GM19463 (cell line): ENCODE measurements around the gene SLC39A7.

Source experiments
- ATAC-seq: cut with Tn5 transposase; IDR thresholded peaks from one replicate; pipeline ENCODE4 v1.9.1; 2021; ENCODE audit warnings: mild to moderate bottlenecking, moderate library complexity; ENCODE audit not compliant: unreplicated experiment

Gene SLC39A7

DNA sequence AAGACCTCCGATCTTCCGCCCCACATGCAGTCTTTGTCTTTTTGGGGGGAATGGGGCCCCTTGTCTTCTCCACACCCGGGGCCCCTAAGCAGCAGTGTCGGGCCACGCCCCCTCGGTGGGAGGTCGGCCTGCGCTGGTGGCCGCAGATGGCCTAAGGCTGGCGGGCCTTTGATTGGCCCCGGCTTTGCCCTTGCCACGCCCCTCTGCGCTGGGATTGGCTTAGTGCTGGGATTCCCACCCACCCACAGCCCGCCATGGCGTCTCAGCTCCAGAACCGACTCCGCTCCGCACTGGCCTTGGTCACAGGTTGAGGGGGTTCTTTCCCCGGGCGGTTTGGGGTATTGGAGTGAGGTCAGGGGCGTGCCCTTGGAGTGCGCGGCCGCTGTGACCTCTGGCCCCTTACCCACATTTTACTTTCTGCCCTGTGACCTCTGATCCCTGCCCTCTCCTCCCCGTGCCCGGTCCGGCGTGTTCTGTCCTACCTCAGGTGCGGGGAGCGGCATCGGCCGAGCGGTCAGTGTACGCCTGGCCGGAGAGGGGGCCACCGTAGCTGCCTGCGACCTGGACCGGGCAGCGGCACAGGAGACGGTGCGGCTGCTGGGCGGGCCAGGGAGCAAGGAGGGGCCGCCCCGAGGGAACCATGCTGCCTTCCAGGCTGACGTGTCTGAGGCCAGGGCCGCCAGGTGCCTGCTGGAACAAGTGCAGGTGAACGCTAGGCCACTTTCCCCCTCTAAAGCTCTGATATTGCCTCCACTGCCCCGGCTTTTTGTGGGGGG, 3.9 kb downstream of the SLC39A7 start, which contains the start of gene HSD17B8:
Gene HSD17B8, plus strand, starts transcription at position 241 of the 776 bp plus-strand sequence. Its CDS starts 14 bp downstream, at position 255.
- peak; percentile 64 for ATAC-seq

DNA sequence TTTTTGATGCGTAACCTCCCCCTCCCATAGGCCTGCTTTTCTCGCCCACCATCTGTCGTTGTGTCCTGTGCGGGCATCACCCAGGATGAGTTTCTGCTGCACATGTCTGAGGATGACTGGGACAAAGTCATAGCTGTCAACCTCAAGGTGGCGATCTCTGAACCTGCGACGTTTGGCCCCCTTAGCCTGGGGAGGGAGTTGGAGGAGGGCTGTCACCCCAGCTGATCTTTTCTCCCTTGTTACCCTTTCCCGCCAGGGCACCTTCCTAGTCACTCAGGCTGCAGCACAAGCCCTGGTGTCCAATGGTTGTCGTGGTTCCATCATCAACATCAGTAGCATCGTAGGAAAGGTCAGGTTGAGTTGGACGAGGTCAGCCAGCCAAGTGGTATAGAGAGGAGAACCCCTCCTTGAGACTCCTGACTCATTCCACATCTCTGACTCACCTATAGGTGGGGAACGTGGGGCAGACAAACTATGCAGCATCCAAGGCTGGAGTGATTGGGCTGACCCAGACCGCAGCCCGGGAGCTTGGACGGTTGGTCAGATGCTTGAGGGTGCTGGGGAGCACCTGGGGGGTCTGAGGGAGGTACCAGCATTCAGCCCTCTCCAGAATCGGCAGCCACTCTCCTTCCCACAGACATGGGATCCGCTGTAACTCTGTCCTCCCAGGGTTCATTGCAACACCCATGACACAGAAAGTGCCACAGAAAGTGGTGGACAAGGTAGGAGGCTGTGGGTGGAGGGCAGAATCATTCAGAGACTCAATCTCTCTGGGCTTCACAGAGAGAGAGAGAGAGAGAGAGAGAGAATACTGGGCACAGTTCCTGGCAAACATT, 4.7 kb downstream of the SLC39A7 start:
- ATAC-seq: no peak

DNA sequence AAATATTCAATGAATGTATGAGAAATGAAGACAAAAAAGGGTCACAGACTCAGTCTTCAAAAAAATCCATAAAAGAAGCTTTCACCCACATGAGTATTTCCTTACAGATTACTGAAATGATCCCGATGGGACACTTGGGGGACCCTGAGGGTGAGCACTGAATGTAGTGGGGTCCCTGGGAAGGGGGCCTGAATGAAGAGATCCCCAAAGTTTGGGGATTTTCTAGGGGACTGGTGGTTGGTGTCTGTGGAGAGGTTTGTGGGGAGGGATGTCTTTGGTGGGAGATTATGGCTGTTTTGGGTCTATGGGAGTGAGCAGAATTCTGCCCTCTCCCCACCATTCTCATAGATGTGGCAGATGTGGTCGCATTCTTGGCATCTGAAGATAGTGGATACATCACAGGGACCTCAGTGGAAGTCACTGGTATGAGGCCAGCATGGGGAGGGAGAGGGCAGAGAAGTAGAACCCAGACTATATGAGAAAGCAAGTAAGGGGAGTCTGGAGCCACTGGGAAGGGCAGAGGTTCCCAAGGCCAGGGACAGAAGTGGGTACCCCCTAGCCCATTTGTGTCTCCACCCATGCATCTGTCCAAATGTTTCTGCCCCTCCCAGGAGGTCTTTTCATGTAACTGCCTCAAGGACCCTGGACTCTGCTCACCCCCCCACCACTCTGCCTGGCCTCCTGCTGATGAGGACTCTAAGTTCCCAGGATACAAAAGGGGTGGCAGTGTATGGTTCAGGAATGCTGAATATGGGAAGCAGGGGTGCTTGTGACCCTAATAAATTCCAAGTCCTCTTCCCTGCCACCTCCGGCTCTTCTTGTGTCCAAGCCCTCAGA, 5.6 kb downstream of the SLC39A7 start:
- ATAC-seq: no peak

DNA sequence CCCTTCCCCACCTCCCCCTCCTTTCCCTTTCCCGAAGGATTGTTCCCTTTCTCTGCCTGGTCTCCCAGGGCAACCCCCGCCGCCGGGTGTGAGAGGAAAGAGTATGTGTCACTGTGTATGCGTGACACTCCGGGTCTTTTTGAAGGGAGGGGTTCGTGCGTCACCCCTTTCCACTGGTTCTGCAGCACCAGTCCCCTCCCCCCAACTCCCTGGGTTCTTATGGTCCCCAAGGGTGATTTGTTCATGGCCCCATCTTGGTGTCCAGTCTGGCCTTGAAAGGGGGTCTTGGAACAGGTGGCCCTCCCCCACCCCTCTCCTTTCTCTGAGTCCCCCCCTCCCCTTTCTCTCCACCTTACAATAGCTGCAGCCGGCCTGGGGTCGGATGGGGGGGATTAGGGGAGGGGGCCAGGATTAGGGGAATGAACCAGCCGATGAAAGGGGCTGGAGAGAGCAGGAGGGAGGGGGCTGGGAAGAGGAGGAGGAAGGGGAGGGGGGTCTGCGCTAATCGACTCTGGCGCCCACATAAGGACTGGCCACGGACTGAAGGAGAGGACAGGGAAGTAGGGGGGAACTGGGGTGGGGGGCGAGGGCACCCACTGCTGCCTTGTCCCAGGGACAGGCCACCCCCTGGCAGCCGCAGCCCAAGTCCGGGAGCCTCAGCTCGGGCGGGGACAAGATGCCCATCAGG, 6.3 kb downstream of the SLC39A7 start:
- no peak for ATAC-seq

DNA sequence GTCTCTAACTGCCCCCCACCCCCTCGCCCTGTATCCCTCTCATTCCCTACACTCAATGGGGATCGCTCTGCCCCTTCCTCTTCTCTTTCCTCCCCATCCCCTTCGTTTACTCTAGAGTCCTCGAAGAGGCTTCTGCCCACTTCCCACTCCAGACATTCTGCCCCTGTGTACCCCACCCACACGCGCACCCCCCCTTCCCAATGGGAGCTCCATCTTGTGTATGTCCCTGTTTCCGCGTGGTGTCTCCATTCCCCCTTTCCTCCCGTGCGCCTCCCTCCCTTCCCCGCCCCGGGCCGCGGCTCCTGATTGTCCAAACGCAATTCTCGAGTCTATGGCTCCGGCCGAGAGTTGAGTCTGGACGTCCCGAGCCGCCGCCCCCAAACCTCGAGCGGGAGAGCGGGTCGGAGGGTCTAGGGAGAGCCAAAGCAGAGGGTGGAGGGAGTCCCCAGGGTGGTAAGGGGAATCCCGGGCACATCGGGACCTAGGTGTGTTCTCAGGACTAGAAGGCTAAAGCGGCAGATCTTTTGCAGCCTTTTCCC, 7.0 kb downstream of the SLC39A7 start:
- no peak for ATAC-seq

DNA sequence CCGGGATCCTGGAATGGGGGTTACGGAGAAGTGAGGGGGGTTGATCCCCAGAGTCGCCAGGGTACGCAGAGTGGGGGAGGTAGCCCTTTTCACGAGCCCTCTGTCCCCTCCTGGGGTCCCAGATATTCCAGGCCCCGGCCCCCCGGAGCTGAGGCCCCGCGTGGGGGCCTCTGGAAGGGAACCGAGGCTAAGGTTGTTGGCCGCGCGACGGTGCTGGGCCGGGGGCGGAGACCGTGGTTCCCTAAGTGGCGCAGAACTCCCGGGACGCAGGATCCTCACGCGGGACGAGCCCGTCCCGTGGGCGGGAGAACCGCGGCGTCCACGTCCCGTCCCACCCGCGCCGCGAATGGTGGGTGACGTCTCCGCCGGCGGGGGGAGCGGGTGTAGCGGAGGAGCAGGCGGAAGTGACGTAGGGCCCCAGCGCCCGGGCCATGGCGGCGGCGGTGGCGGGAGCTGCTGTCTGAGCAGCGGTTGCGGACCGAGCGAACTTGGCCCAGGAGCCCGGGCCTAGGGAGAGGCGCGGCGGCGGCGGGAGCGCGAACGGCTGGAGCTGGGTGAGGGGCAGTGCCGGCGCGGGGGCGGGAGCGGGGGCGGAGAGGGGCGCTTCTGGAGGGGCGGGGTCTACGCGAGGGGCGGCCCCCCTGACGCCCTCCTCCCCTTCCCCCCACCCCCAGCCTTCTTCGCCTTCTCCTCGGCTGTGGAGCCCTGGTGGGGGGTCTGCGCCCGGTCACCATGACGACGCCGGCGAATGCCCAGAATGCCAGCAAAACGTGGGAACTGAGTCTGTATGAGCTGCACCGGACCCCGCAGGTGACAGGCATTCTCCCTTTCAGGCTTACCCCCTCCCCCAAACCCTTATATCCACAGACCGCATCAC, 7.7 kb downstream of the SLC39A7 start, which contains the start of gene RING1:
Gene RING1, plus strand, starts transcription at position 410 of the 877 bp plus-strand sequence. Its CDS starts 323 bp downstream, at position 733.
- ATAC-seq: peak; percentile 43

DNA sequence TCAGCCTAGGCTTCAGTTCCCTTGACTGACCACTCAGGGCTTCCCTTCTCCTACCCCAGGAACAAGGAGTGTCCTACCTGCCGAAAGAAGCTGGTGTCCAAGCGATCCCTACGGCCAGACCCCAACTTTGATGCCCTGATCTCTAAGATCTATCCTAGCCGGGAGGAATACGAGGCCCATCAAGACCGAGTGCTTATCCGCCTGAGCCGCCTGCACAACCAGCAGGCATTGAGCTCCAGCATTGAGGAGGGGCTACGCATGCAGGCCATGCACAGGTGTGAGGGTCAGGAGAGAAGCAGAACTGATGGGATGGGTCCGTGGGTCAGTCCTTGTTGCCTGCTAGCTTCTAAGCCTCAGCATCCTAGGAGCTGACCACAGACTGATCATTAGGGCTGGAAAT, 9.2 kb downstream of the SLC39A7 start:
- ATAC-seq: no peak

DNA sequence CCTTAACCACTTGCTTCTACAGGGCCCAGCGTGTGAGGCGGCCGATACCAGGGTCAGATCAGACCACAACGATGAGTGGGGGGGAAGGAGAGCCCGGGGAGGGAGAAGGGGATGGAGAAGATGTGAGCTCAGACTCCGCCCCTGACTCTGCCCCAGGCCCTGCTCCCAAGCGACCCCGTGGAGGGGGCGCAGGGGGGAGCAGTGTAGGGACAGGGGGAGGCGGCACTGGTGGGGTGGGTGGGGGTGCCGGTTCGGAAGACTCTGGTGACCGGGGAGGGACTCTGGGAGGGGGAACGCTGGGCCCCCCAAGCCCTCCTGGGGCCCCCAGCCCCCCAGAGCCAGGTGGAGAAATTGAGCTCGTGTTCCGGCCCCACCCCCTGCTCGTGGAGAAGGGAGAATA, 10.5 kb downstream of the SLC39A7 start:
- ATAC-seq: no peak

DNA sequence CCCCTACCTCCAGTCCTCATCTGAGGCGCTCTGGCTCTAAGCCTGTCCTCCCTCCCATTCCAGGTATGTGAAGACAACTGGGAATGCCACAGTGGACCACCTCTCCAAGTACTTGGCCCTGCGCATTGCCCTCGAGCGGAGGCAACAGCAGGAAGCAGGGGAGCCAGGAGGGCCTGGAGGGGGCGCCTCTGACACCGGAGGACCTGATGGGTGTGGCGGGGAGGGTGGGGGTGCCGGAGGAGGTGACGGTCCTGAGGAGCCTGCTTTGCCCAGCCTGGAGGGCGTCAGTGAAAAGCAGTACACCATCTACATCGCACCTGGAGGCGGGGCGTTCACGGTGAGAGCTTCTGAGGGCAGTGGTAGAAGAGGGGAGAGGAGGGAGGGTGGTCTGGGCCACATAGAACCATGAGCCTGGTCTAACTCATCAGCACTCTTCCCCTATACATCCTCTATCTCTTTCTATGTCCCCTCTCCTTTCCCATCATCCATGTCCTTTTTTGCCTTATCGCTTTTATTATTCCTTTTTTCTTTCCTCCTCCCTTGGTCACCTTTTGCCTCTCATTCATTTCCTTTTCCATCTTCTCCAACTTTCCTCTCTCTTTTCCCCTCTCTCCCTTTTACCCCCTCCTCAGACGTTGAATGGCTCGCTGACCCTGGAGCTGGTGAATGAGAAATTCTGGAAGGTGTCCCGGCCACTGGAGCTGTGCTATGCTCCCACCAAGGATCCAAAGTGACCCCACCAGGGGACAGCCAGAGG, 11.2 kb downstream of the SLC39A7 start:
- no peak for ATAC-seq

DNA sequence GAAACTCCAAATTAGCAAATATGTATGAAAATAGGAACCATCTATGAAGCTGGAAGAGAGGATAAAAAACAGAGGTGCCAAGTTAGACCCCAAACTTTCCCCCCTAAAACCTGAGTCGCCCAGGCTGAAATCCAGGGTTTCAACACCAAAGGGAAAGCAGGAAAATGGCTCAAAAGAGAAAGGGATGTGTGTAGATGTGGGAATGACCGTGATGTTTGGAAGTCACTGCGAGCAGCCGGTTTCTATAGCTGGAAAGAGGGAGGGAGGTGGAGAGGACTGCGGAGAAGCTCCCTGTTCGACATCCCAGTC, 12.1 kb downstream of the SLC39A7 start:
- no peak for ATAC-seq

DNA sequence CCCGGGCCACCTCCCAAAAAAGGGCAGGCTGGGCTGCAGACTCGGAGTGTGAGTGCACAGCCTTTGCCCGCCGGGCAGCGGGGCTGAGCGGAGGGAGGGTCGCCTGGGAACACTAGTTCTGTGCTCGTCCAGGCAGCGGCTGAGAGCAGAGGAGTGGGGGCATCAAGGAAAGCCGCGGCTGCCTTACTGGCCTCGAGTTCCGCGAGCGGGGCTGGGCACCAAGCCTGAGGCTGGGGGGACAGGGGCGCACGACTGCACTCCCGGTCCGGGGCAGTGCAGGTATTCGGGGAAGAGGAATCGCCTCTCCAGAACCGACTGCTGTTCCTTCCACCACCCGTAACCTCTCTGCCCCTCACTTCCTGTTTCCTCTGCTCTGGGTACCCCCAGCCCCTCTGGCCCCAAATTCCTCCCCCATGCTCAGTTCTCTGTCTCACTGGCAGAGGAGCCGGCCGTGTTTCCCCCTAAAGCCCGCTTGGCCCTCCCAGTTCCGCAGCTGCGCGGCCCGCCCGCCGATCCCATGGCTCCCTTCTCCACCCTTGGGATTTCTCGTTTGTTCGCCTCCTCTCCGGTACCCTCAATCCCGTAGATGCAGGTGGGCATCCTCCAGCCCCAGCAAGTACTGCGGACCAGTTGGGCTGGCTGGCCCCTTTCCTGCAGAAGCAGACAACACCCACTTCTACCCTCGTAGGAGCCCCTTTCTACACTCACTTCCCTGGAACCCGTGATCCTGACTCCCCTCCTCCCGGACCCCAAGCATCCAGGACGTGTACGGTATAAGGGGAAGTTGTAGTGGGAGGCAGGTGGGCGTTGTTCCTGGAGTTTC, 12.7 kb downstream of the SLC39A7 start:
- ATAC-seq: no peak

DNA sequence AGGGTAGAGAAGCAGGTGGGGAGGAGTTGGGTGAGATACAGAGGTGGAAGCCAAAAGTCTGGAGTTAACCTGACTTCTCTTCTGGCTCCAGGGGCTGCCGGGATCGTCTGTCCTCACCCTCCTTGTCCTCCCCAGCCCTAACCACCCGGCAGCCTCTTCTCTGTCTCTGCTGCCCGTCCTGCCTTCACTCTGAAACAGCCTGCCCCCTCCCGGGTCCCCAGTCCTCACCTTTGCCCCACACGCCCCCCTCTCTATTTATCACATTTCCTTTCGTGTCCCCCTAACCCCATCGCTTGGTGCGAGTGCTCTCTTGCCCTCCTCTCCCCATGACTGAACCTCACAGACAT, 13.3 kb downstream of the SLC39A7 start:
- no peak for ATAC-seq

DNA sequence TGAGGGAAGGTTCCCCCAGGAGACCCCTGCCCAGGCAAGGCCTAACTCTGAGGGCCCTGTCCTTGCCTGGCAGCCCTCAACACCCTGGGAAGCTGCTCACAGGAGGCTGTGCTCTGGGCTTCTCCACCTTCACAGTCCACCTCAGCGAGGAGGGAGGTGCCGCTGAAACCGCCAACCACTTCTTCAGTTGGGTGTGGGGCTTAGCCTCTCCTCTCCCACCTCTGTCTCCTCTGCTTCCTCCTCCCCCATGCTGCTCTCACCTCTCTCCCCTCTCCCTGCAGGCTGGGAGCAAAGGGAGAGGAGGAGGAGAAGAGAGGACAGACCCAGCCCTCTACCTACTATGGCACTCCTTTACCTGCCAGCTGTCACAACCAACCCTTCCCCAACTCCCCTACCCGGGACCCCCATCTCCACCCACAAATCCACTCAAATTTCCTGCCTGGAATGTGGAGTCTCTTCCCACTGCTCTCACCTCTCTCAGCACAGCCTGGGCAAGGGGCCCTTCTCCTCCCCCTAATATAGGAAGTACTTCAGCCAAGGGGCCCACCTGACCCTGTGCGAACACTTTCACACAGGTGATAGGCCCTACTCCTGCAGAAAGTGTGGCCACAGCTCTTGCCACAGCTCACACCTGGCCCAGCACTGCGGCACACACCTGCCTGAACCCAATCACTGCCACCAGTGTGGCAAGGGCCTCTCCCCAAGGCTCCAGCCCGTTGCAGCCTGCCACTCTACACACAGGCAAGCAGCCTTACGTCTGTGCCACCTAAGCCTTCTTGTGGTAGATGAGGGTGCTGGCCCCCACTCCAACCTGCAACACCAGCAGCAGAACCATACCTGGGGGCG, 14.8 kb downstream of the SLC39A7 start:
- no peak for ATAC-seq

DNA sequence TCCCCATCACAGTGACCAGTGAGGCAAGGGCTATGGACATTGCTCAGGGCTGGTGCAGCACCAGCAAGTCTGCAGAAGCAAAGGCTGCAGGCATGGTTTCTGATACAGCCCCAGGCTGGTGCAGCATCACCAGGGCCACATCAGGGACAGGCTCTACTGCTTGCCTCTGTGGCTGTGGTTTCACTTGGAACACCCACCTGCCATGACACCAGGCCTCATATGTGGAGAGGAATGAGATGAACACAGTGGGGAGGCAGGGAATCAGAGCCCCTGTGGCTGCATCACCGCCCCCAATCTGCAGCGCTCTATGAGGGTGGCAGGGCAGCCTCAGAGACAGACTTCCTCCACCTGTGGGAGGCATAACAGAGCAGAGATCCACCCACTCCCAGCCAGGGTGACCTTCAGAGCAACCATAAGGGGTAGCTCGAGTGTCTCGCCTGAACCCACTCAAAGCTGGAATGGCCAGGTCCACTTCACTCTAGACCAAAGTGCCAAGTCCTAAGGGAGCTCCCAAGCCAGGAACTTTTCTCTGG, 15.5 kb downstream of the SLC39A7 start:
- ATAC-seq: no peak

DNA sequence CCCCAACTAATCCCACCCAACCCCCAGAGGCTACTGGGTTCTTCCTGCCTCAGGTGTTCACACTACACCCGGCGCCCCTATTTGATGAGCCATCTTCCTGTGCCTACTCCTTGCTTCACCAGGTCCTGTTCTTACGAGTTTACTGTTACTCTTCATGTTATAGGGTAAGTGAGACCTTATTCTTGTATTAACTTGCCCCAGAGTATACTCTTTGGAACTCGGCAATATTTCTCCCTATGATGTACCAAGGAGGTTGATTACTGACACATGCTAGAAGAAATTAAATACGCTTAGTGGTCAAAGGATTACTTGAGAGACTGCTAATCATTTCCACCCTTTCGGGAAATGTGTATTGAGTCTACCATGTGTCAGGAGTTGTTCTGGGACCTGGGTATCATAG, 16.6 kb downstream of the SLC39A7 start:
- ATAC-seq: no peak

DNA sequence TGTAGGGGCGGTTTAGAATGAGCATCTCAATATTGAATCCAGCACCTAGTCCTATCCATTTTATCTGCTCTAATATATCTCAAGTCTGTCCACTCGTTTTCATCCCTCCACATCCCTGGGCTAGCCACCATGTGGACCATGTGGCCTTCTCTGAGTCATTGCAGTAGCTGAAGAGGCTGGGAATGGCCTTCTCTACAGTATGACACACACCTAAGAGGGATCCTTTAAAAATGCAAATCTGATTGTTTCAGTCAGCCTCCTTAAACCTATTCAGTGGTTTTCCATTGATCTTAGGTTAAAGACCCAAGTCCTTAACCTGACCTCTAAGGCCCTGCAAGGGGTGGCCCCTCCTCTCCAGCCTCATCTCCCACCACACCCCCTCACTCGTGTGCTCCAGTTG, 17.0 kb downstream of the SLC39A7 start:
- no peak for ATAC-seq
